ENCODE measurements around the gene PTAFR.

PTAFR gene

DNA sequence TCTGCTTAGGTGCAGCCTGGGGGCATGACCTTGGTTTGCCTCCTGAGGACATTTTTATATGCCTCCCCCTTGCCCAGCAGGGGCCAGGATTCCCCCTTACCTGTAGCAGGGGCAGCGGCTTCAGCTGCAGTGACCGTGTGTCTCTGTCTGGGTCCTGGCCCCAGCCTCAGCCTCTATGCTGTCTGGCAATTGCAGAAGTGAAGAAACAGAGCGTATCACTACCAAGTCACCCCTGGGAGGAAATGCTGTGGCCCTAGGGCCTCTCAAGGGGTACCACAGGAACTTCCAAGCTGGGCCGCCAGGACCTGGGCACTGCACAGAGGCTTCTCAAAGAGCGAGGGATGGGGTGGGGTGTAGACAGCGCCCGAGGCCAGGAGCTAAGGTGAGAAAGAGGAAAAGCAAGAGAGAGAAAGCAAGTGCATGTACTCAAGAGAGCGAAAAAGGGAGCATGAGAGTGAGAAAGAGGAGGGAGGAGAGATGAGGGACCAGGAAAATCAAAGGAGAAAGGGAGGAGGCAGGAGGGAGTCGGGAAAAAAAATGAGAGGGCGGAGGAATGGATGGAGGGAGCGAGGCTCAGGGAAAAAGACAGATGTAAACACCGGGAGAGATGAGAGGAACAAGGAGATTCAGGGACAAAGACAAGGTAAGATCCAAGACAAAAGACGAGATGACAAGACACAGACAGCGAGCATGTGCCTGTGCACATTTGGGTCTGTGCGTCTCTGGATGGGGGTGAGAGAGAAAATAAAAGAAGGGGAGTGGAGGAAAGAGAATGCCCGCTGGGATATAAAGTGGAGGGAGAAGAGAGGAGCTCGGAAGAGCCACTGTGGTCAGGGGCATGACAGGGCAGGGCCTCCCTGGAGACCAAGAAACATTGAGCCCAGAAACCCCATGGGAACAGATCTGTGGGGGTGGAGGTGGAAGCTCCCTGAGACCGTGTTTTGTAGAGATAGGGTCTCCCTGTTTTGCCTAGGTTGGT is at the start of gene PTAFR:
Gene PTAFR, minus strand, starts transcription at position 199 of the 979 bp plus-strand sequence. CDS start 25,669 bp downstream, outside the sequence.
- no peak for DNase-seq

DNA sequence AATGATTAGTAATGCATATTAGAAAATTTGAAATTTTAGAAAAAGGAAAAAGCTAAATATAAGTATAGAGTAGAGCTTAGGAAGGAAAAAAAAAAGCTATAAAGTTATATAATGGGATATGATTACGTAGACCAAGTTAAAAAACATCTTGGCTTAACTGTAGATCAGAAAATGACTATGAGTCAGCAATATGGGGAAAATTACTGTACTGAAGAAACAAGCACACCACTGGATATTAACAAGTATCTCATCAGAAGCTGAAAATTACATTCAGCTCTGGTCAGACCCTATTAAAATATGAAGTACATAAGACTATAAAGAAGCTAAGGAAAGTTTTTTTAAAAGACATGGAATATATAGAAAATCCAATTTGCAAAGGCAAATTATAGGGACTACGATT is 36.8 kb upstream of the PTAFR start:
- no peak for DNase-seq

DNA sequence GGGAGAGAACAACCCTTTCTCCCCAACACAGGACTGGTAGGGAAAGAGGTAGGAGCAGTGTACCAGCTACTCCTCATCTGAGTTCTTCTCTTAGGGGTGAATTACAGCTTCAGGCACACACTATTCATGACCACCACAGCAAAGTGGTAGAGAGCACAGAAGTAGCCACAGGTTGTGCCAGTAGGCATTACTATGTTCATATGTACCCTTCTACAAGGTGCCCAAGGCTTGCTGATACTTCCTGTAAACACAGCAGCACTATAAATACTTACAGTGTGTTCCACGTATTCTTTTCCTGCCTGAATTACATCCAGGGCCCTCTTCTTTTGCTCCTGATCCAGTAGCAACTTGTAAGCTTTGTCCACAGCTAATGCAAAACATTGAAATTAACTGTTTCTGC is 33.2 kb upstream of the PTAFR start:
- no peak for DNase-seq

GRCh38 chr1:28208818-28209441 is 32.4 kb upstream of the PTAFR start:
- no peak for DNase-seq

- DNase-seq: no peak
Measured at GRCh38 chr1:28205243-28205642, 28.8 kb upstream of the PTAFR start.

- DNase-seq: no peak
Measured at GRCh38 chr1:28200234-28200873, 23.9 kb upstream of the PTAFR start.

- no peak for DNase-seq
Measured at GRCh38 chr1:28199328-28200233, 23.1 kb upstream of the PTAFR start.

- no peak for DNase-seq
Measured at GRCh38 chr1:28197682-28198415, 21.4 kb upstream of the PTAFR start.

DNA sequence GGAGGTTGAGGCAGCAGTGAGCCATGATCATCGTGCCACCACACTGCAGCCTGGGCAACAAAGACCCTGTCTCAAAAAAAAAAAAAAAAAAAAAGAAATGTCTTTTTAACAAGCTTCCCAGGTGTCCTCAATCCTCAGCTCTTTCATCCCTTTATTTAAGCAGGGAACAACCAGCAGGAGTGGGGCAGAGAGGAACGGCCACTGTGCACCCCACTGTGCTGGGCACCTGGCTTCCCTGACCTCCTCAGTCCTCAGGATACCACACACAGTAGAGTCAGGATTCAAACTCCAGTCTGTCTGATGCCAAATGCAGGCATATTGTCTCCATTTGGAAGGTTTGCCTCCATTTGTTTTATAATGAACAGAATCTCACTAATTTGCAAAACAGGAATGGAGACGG is 19.8 kb upstream of the PTAFR start:
- no peak for DNase-seq

DNA sequence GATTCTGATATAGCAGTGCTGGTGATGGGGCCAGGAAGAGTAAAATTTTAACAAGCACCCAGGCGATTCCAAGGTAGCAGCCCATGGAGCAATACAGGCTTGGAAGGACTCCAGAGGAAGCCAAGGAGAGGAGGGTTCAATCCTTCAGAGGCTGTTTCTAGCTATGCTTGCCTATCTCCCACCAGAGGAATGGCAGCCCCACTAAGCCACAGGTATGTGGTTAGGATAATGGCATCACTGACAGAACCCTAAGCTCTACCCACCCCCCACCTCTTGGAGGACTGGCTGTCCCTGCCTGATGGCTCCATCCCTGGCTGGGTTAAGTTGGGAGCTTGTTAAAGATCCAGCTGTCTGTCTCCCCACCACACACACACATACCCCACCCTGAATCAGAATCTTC is 19.3 kb upstream of the PTAFR start:
- no peak for DNase-seq

DNA sequence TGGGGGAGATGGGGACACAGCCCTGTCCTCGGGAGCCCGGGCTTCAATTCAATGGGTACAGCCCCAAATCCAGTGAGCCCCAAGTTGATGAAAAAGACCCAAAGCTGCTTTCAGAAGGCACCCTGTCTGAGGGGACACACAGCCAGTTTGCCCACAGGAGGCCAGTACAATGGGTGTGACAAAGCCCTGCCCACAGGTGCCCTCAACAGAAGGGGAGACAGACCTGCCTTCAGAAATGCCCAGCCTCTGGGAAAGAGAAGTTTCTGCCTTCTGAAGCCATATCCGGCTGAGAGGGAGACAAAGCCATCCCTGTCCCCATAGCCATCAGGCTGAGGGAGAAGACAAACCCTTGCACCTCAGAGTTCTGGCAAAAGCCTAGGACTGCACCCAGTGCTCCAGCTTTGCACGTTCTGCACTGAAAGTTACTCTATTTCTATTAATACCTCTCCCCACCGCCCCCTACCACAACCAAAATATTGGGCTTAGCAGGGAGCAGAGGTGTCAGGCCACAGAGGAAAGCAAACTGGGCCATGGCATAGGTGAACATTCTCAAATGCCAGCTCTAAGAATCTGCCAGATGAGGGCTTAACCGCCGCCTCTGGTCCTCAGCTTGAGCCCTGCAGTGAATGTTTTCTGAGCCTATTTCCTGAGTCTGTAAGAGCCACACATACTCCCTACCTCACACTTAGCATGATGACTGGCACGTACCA is 18.0 kb upstream of the PTAFR start:
- DNase-seq: no peak

DNA sequence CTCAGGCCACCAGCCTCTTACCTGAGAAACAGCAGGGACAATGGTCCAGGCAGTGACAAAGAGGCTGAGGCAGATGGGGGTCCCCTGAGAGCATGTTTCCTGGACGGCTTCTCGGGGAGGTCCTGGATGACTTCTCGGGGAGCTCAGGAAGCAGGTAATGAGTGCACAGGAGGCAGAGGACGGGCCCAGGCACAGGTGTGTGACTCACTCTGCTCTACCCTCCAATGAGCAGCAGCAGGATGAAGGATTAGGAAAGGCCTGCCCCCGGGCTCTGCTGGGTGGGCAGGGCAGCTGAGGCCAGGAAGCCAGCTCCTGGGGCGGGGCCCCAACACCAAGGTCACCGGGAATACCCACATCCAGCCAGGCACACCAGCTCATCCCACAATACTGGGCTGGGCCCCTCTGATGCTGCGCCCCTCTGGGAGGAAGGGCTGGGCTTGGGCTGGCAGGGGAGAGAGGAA is 17.2 kb upstream of the PTAFR start:
- DNase-seq: no peak

GRCh38 chr1:28190996-28191645 is 14.6 kb upstream of the PTAFR start:
- DNase-seq: no peak

GRCh38 chr1:28190337-28190979 is 14.0 kb upstream of the PTAFR start:
- no peak for DNase-seq

GRCh38 chr1:28185071-28185470 is 8.6 kb upstream of the PTAFR start:
- DNase-seq: no peak

GRCh38 chr1:28180306-28181305 is 4.1 kb upstream of the PTAFR start:
- DNase-seq: no peak

GRCh38 chr1:28178690-28179485 is 2.4 kb upstream of the PTAFR start:
- DNase-seq: no peak

Data from cortex of kidney (tissue), 1 donor.